Keratinocyte (primary cell): Measurements from ENCODE around the gene DDX60. TPM values are rescaled to one million over a fixed set of nuclear protein-coding genes. Genes with fewer than 3 reads are reported as not detected.

Experiments used
- DNase-seq: peaks from one replicate; pipeline ENCODE4 v3.0.0-alpha.2; 2011; ENCODE audit warnings: low read depth, missing footprints, low spot score
- FAIRE-seq: peaks from 2 replicates; lab custom pipeline; 2011; peaks lifted over from hg19 to GRCh38; lab: Jason Lieb, UNC
- H2AFZ ChIP-seq: 2 replicates; pipeline ENCODE4 v1.6.0; 2012; ENCODE audit warnings: low read length, control low read depth, inconsistent platforms; ENCODE audit not compliant: control insufficient read depth
- H3K27ac ChIP-seq: 2 replicates; pipeline ENCODE4 v1.5.1; 2011; ENCODE audit warnings: low read length; ENCODE audit not compliant: control insufficient read depth, insufficient read depth
- H3K27me3 ChIP-seq: 3 replicates; pipeline ENCODE4 v1.6.0; 2011; ENCODE audit warnings: low read length; ENCODE audit not compliant: control insufficient read depth, insufficient read depth; ENCODE audit errors: extremely low read depth
- H3K36me3 ChIP-seq, 2 experiments: 2 replicates in 1 of 2; 3 replicates in 1 of 2; pipeline ENCODE4 v1.5.1; 2011; ENCODE audit warnings: low read length in 2 of 2, mild to moderate bottlenecking in 1 of 2; ENCODE audit not compliant: control insufficient read depth in 2 of 2, insufficient read depth in 2 of 2; ENCODE audit errors: extremely low read depth in 1 of 2
- H3K4me1 ChIP-seq: 3 replicates; pipeline ENCODE4 v1.5.1; 2011; ENCODE audit warnings: low read length; ENCODE audit not compliant: control insufficient read depth, insufficient read depth; ENCODE audit errors: extremely low read depth
- H3K4me2 ChIP-seq: 3 replicates; pipeline ENCODE4 v1.6.0; 2011; ENCODE audit warnings: low read depth, low read length; ENCODE audit not compliant: control insufficient read depth, insufficient read depth; ENCODE audit errors: extremely low read depth
- H3K4me3 ChIP-seq, 3 experiments: fragments of 200-600 bp in 1 of 3; sonication (generic) in 1 of 3; 2 replicates in 2 of 3; 3 replicates in 1 of 3; pipeline ENCODE4 v1.5.1; 2011 to 2016; ENCODE audit warnings: low read length in 3 of 3, mild to moderate bottlenecking in 3 of 3, control low read depth in 2 of 3, inconsistent platforms in 1 of 3, low read depth in 1 of 3, mixed read lengths in 1 of 3, mixed run types in 1 of 3, moderate library complexity in 1 of 3; ENCODE audit not compliant: control insufficient read depth in 2 of 3, insufficient read depth in 2 of 3; ENCODE audit errors: extremely low read depth in 1 of 3
- H3K79me2 ChIP-seq: 2 replicates; pipeline ENCODE4 v1.6.0; 2012; ENCODE audit warnings: low read length; ENCODE audit not compliant: control insufficient read depth, insufficient read depth
- H3K9ac ChIP-seq: 3 replicates; pipeline ENCODE4 v1.6.0; 2011; ENCODE audit warnings: low read length; ENCODE audit not compliant: control insufficient read depth, insufficient read depth; ENCODE audit errors: extremely low read depth
- H3K9me1 ChIP-seq: 3 replicates; pipeline ENCODE4 v1.6.0; 2011; ENCODE audit warnings: low read length; ENCODE audit not compliant: control insufficient read depth, insufficient read depth; ENCODE audit errors: extremely low read depth
- H3K9me3 ChIP-seq: 2 replicates; pipeline ENCODE4 v1.5.1; 2012; ENCODE audit warnings: low read depth, low read length; ENCODE audit not compliant: control insufficient read depth
- H4K20me1 ChIP-seq: 3 replicates; pipeline ENCODE4 v1.6.0; 2011; ENCODE audit warnings: low read length; ENCODE audit not compliant: control insufficient read depth, insufficient read depth; ENCODE audit errors: extremely low read depth
- EZH2 ChIP-seq: IDR thresholded peaks from one replicate; pipeline ENCODE4 v1.6.1; 2012; ENCODE audit warnings: inconsistent platforms, mild to moderate bottlenecking, low read length, moderate library complexity
- dilution Hi-C: fragments of 300-500 bp; cut with MboI; formaldehyde crosslinking; loops from one replicate; pipeline ENCODE4 v1.7.0; 2020; ENCODE audit warnings: low sequenced_read_pairs; ENCODE audit not compliant: extremely low pct_ligation_motif_present
- polyA plus RNA-seq, 5 experiments: library from polyadenylated mRNA; depleted of rRNA in 3 of 5; stranded (reverse) in 3 of 5; stranded (forward) in 1 of 5; unstranded in 1 of 5; fragments of >200 nt; gene quantifications; 1 replicate in 1 of 5; 2 replicates in 3 of 5; 3 replicates in 1 of 5; pipeline versions ENCODE4 v1.2.1 to v1.2.3, GENCODE V29; 2011 to 2012; ENCODE audit warnings: missing spikeins in 2 of 5, low read depth in 1 of 5, low replicate concordance in 1 of 5
- TF ChIP-seq, protein P1 (sequence below), 3 experiments: IDR thresholded peaks in 1 of 3; conservative IDR thresholded peaks in 1 of 3; optimal IDR thresholded peaks in 1 of 3; 2 replicates in 2 of 3; 3 replicates in 1 of 3; pipeline versions ENCODE3 to v1.5.1; 2011; ENCODE audit warnings: low read length in 3 of 3, mild to moderate bottlenecking in 3 of 3, moderate library complexity in 2 of 3, control low read depth in 1 of 3, inconsistent platforms in 1 of 3; ENCODE audit not compliant: insufficient read depth in 2 of 3; ENCODE audit errors: extremely low read depth in 1 of 3

DDX60 gene
- polyA plus RNA-seq, 1 donor (not counting 4 experiments of a cell fraction or from before 2014, with no cell fraction given) = 44.6 TPM

- no peaks in the 10 kb centered on the region for H3K4me1 ChIP-seq
- dilution Hi-C loops = no loop called here
- FAIRE-seq = no peak
Observed at GRCh38 chr4:168240821-168241220, 77.7 kb downstream of the DDX60 start.

GRCh38 chr4:168221301-168221700, 97.3 kb downstream of the DDX60 start:
- Histone ChIP-seq H3K79me2 (no peaks in the 10 kb centered on the region), H3K27me3 (no peaks in the 10 kb centered on the region), H3K9me3 (no peaks in the 10 kb centered on the region), H3K9me1 (no peaks in the 10 kb centered on the region), H2AFZ (no peak overlapping the region), H3K36me3 (no peaks in the 10 kb centered on the region), H4K20me1 (no peaks in the 10 kb centered on the region), H3K9ac (no peak overlapping the region), H3K27ac (no peak overlapping the region), H3K4me2 (no peak overlapping the region), H3K4me3 (no peak overlapping the region), H3K4me1 (peaks cover 15% of the 10 kb centered on the region)
- FAIRE-seq = no peak
- DNase-seq = no peak
- dilution Hi-C loops = no loop called here
- TF ChIP-seq, protein P1, sequence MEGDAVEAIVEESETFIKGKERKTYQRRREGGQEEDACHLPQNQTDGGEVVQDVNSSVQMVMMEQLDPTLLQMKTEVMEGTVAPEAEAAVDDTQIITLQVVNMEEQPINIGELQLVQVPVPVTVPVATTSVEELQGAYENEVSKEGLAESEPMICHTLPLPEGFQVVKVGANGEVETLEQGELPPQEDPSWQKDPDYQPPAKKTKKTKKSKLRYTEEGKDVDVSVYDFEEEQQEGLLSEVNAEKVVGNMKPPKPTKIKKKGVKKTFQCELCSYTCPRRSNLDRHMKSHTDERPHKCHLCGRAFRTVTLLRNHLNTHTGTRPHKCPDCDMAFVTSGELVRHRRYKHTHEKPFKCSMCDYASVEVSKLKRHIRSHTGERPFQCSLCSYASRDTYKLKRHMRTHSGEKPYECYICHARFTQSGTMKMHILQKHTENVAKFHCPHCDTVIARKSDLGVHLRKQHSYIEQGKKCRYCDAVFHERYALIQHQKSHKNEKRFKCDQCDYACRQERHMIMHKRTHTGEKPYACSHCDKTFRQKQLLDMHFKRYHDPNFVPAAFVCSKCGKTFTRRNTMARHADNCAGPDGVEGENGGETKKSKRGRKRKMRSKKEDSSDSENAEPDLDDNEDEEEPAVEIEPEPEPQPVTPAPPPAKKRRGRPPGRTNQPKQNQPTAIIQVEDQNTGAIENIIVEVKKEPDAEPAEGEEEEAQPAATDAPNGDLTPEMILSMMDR (optimal IDR thresholded peaks at IDR 0.05 in 1 of 3, IDR thresholded peaks at IDR 0.05 in 1 of 3, conservative IDR thresholded peaks at IDR 0.05 in 1 of 3; ENCODE audit: extremely low read depth in 1 of 3, insufficient read depth in 2 of 3, low read length in 3 of 3) = no peak
- TF ChIP-seq EZH2 = no peak

More at GRCh38 chr4:168240821-168241220, 77.7 kb downstream of the DDX60 start:
- DNase-seq = no peak
- Histone ChIP-seq H3K4me3 (no peak overlapping the region), H2AFZ (no peak overlapping the region), H4K20me1 (no peaks in the 10 kb centered on the region), H3K9me1 (no peaks in the 10 kb centered on the region), H3K36me3 (no peaks in the 10 kb centered on the region), H3K27me3 (no peaks in the 10 kb centered on the region), H3K79me2 (no peaks in the 10 kb centered on the region), H3K9me3 (no peaks in the 10 kb centered on the region), H3K27ac (no peak overlapping the region), H3K9ac (no peak overlapping the region), H3K4me2 (no peak overlapping the region)
- TF ChIP-seq, protein P1 (optimal IDR thresholded peaks at IDR 0.05 in 1 of 3, IDR thresholded peaks at IDR 0.05 in 1 of 3, conservative IDR thresholded peaks at IDR 0.05 in 1 of 3; ENCODE audit: extremely low read depth in 1 of 3, insufficient read depth in 2 of 3, low read length in 3 of 3) = no peak
- TF ChIP-seq EZH2 = no peak
